K562 (cell line): ENCODE data around the gene OTUD5. TPM values are rescaled to one million over a fixed set of nuclear protein-coding genes. Genes with fewer than 3 reads are reported as not detected.

Experiments
- CHD2 ChIP-seq: IDR thresholded peaks from 2 replicates; pipeline ENCODE4 v1.6.1; 2011; ENCODE audit warnings: low read depth, low read length
- EGR1 ChIP-seq: fragments of 450-650 bp; conservative IDR thresholded peaks from 2 replicates; pipeline ENCODE4 v1.6.1; 2017; ENCODE audit warnings: mild to moderate bottlenecking
- GTF2A2 ChIP-seq: IDR thresholded peaks from 2 replicates; pipeline ENCODE4 v1.6.1; 2016; ENCODE audit warnings: mild to moderate bottlenecking, missing genetic modification characterization, missing compliant biosample characterization
- HSF4 ChIP-seq: fragments of 250-450 bp; sonication (Bioruptor Pico); IDR thresholded peaks from 2 replicates; pipeline ENCODE4 v2.1.2; 2022; ENCODE audit warnings: mild to moderate bottlenecking, moderate library complexity, borderline replicate concordance
- MIER1 ChIP-seq: fragments of 450-650 bp; IDR thresholded peaks from 2 replicates; pipeline ENCODE4 v1.6.1; 2016; ENCODE audit warnings: antibody characterized with exemption, mild to moderate bottlenecking, low read depth
- RAD21 ChIP-seq, 2 experiments: fragments of 250-450 bp in 1 of 2; fragments of 450-650 bp in 1 of 2; sonication (Bioruptor Pico) in 1 of 2; formaldehyde crosslinking in 1 of 2; IDR thresholded peaks in 1 of 2; conservative IDR thresholded peaks in 1 of 2; 2 replicates each; pipeline versions ENCODE4 v1.4.0 to v1.8.0; 2020 to 2022; ENCODE audit warnings: mild to moderate bottlenecking in 2 of 2, moderate library complexity in 1 of 2
- SIN3A ChIP-seq, 2 experiments: fragments of 150-350 bp in 1 of 2; IDR thresholded peaks; 2 replicates each; pipeline ENCODE4 v1.6.1; 2011 to 2016; ENCODE audit warnings: borderline replicate concordance in 2 of 2, low read depth in 2 of 2, low read length in 2 of 2, mild to moderate bottlenecking in 2 of 2, moderate library complexity in 2 of 2; ENCODE audit not compliant: control insufficient read depth in 1 of 2
- SIRT6 ChIP-seq: IDR thresholded peaks from one replicate; pipeline ENCODE4 v1.6.1; 2012; ENCODE audit warnings: low read depth, mild to moderate bottlenecking, control low read depth, inconsistent platforms, low read length, moderate library complexity
- SNRNP70 ChIP-seq: fragments of 200-400 bp; formaldehyde crosslinking; optimal IDR thresholded peaks from 2 replicates; pipeline ENCODE3; 2017; ENCODE audit warnings: low read depth, low read length
- SREBF1 ChIP-seq: fragments of 150-350 bp; IDR thresholded peaks from 2 replicates; pipeline ENCODE4 v1.6.1; 2014; ENCODE audit warnings: antibody characterized with exemption, low read depth, low read length, borderline replicate concordance
- TOE1 ChIP-seq, 2 experiments: fragments of 450-650 bp in 1 of 2; sonication (generic) in 1 of 2; formaldehyde crosslinking in 1 of 2; IDR thresholded peaks; 2 replicates each; pipeline versions ENCODE4 v1.7.1 to v1.8.0; 2016 to 2022; ENCODE audit warnings: borderline replicate concordance in 2 of 2, mild to moderate bottlenecking in 2 of 2, antibody characterized with exemption in 1 of 2, inconsistent platforms in 1 of 2, low read depth in 1 of 2, missing genetic modification reagents in 1 of 2, moderate library complexity in 1 of 2
- ZBTB9 ChIP-seq: fragments of 450-650 bp; formaldehyde crosslinking; IDR thresholded peaks from 2 replicates; pipeline ENCODE4 v1.4.0; 2020; ENCODE audit warnings: mild to moderate bottlenecking, moderate library complexity
- ZNF655 ChIP-seq: fragments of 250-450 bp; sonication (Bioruptor Pico); IDR thresholded peaks from 2 replicates; pipeline ENCODE4 v1.5.0; 2021
- ZZZ3 ChIP-seq: fragments of 450-650 bp; IDR thresholded peaks from 2 replicates; pipeline ENCODE4 v1.6.1; 2016; ENCODE audit warnings: antibody characterized with exemption, mild to moderate bottlenecking, moderate library complexity
- polyA plus RNA-seq, 8 experiments: library from polyadenylated mRNA; depleted of rRNA in 4 of 8; stranded (reverse) in 5 of 8; unstranded in 3 of 8; fragments of >200 nt; fragmentation: Nextera tagmentation in 2 of 8; fragmentation: Illumina TruSeq in 1 of 8; extraction: Ambion mirVana in 2 of 8; extraction: Trizol in 1 of 8; gene quantifications; 2 replicates each; pipeline versions ENCODE4 v1.2.1 to v1.2.3, GENCODE V29; 2011 to 2014; ENCODE audit warnings: inconsistent platforms in 1 of 8, missing spikeins in 1 of 8
- total RNA-seq, 7 experiments: library from RNA; depleted of rRNA in 6 of 7; stranded (reverse); fragments of >200 nt in 6 of 7; fragmentation: Illumina TruSeq in 2 of 7; extraction: Trizol in 2 of 7; gene quantifications; 2 replicates each; pipeline versions ENCODE4 v1.2.1 to v1.2.3, GENCODE V29; 2011 to 2021; ENCODE audit warnings: low replicate concordance in 1 of 7
- TF ChIP-seq, protein P1 (sequence below): sonication (generic); formaldehyde crosslinking; IDR thresholded peaks from 2 replicates; pipeline ENCODE4 v1.8.0; 2022; ENCODE audit warnings: mild to moderate bottlenecking, missing genetic modification reagents
- TF ChIP-seq, protein P2 (sequence below): fragments of 200-800 bp; sonication (Bioruptor generic); IDR thresholded peaks from 2 replicates; pipeline ENCODE4 v1.6.1; 2017; ENCODE audit warnings: missing genetic modification characterization, missing compliant biosample characterization

The OTUD5 gene
- total and polyA plus RNA-seq, 9 of the 15 experiments (the other 6 are each of a cell fraction or from before 2014, with no cell fraction given) = 3.6 to 102 (median 59.0) TPM

DNA sequence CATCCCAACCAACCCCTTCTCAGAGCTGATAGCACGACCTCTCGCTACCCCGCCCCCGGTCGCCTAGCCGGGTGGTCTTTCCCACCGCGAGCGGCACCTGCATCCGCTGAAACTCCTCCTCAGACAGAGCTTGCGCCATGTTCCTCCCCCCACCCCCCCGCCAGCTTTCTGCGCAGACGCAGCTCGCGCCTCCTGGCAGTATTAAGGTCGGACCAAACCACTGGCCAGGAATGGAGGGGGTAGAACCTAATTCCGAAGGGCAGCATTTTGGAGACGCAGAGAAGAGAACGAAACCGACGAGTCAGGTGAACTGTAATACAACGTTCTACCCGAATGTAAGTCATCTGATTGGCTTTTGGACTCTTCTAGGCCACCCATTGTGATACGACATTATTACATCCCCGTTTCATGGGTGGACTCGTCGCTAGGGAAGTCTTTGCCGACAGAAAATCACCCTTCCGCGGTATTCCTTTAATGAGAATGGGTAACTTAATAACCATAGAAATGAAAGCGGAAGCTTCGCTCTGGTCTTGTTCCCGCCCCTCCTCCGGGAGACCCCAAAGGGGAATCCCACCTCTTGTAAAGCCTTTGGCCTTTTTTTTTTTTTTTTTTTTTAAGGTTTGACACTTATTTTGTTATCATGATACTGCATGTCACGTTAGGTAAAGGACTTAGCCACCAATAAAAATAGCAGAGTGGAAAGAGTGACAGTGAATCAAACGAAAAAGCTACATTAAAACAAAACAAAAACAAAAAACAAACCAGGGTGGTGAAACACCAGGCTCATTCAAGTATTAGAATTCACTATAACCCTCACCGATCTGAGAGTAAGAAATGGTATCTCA is 44.9 kb upstream of the OTUD5 start, which contains the start of gene GRIPAP1 (continued):
- TF ChIP-seq, protein P1, sequence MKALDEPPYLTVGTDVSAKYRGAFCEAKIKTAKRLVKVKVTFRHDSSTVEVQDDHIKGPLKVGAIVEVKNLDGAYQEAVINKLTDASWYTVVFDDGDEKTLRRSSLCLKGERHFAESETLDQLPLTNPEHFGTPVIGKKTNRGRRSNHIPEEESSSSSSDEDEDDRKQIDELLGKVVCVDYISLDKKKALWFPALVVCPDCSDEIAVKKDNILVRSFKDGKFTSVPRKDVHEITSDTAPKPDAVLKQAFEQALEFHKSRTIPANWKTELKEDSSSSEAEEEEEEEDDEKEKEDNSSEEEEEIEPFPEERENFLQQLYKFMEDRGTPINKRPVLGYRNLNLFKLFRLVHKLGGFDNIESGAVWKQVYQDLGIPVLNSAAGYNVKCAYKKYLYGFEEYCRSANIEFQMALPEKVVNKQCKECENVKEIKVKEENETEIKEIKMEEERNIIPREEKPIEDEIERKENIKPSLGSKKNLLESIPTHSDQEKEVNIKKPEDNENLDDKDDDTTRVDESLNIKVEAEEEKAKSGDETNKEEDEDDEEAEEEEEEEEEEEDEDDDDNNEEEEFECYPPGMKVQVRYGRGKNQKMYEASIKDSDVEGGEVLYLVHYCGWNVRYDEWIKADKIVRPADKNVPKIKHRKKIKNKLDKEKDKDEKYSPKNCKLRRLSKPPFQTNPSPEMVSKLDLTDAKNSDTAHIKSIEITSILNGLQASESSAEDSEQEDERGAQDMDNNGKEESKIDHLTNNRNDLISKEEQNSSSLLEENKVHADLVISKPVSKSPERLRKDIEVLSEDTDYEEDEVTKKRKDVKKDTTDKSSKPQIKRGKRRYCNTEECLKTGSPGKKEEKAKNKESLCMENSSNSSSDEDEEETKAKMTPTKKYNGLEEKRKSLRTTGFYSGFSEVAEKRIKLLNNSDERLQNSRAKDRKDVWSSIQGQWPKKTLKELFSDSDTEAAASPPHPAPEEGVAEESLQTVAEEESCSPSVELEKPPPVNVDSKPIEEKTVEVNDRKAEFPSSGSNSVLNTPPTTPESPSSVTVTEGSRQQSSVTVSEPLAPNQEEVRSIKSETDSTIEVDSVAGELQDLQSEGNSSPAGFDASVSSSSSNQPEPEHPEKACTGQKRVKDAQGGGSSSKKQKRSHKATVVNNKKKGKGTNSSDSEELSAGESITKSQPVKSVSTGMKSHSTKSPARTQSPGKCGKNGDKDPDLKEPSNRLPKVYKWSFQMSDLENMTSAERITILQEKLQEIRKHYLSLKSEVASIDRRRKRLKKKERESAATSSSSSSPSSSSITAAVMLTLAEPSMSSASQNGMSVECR (CRISPR knock-in tag) = no peak
- TF ChIP-seq, protein P2, sequence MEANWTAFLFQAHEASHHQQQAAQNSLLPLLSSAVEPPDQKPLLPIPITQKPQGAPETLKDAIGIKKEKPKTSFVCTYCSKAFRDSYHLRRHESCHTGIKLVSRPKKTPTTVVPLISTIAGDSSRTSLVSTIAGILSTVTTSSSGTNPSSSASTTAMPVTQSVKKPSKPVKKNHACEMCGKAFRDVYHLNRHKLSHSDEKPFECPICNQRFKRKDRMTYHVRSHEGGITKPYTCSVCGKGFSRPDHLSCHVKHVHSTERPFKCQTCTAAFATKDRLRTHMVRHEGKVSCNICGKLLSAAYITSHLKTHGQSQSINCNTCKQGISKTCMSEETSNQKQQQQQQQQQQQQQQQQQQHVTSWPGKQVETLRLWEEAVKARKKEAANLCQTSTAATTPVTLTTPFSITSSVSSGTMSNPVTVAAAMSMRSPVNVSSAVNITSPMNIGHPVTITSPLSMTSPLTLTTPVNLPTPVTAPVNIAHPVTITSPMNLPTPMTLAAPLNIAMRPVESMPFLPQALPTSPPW (CRISPR knock-in tag) = peak; percentile 100
- no peak for TF ChIP-seq RAD21 (CRISPR knock-in tag; conservative IDR thresholded peaks at IDR 0.05 in 1 of 2, IDR thresholded peaks at IDR 0.05 in 1 of 2)
- no peak for TF ChIP-seq CHD2
- TF ChIP-seq MIER1 = no peak
- TF ChIP-seq EGR1 = 0 out of 2 replicates have a peak, but pooled peaks have one; percentile 32
- TF ChIP-seq GTF2A2 = peak; percentile 68; the same call in 1 of the 2 replicates
- TF ChIP-seq SIN3A (IDR thresholded peaks at IDR 0.05; ENCODE audit: borderline replicate concordance in 2 of 2, control insufficient read depth in 1 of 2, low read depth in 2 of 2, low read length in 2 of 2) = peak; percentile 15 to 56; a peak in 1 of 4 replicates
- no peak for TF ChIP-seq SIRT6
- no peak for TF ChIP-seq HSF4 (CRISPR knock-in tag)
- 0 out of 2 replicates have a peak, but pooled peaks have one; percentile 70 for TF ChIP-seq SREBF1
- no peak for TF ChIP-seq ZZZ3
- TF ChIP-seq TOE1 (IDR thresholded peaks at IDR 0.05; ENCODE audit: borderline replicate concordance) = peak; percentile 94
- no peak for TF ChIP-seq TOE1 (CRISPR knock-in tag; IDR thresholded peaks at IDR 0.05; ENCODE audit: borderline replicate concordance, low read depth)
- no peak for TF ChIP-seq ZNF655
- no peak for TF ChIP-seq SNRNP70
- no peak for TF ChIP-seq ZBTB9 (CRISPR knock-in tag)
